ENCODE data around the gene PFN4.

DNA sequence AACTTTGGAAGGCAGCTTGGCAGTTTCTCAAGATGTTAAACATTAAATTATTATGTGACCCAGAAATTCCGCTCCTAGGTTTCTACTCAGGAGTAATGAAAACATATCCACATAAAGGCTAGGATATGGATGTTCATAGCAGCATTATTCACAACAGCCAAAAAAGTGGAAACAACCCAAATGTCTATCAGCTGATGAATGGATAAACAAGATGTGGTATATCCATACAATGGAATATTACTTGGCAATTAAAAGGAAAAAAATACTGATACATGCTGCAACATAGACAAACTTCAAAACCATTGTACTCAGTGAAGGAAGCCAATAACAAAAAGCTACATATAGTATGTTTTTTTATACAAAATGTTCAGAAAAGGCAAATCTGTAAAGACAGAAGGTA is 39.4 kb upstream of the PFN4 start:
- TF ChIP-seq, protein P1, sequence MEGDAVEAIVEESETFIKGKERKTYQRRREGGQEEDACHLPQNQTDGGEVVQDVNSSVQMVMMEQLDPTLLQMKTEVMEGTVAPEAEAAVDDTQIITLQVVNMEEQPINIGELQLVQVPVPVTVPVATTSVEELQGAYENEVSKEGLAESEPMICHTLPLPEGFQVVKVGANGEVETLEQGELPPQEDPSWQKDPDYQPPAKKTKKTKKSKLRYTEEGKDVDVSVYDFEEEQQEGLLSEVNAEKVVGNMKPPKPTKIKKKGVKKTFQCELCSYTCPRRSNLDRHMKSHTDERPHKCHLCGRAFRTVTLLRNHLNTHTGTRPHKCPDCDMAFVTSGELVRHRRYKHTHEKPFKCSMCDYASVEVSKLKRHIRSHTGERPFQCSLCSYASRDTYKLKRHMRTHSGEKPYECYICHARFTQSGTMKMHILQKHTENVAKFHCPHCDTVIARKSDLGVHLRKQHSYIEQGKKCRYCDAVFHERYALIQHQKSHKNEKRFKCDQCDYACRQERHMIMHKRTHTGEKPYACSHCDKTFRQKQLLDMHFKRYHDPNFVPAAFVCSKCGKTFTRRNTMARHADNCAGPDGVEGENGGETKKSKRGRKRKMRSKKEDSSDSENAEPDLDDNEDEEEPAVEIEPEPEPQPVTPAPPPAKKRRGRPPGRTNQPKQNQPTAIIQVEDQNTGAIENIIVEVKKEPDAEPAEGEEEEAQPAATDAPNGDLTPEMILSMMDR (IDR thresholded peaks at IDR 0.05): no peak
- TF ChIP-seq EP300 (IDR thresholded peaks at IDR 0.05): no peak
- no peak for TF ChIP-seq POLR2AphosphoS5 (IDR thresholded peaks at IDR 0.05)
